ENCODE measurements around the gene HES4. TPM values are rescaled to one million over a fixed set of nuclear protein-coding genes. Genes with fewer than 3 reads are reported as not detected.

HES4 gene
- total RNA-seq, 1 donor from 2014 or later = 24.8 TPM

DNA sequence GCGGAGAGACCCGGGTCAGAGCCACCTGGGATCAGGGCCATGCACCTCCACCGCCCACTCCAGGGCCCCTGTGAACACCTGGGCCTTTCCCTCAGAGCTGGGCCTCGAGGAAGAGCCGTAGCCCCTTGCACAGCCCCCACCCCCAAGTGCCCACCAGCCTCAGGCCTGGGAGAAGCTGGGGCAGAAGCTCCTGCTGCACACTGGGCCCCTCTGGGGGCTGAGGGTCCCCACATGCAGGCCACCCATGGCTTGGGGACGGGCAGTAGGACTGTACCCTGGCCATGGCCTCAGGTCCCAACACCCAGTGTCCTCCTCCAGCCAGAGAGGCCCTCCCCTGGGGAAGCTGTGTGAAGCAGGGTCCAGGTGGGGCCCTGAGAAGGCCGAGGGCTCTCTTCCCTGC is 47.3 kb downstream of the HES4 start:
- DNase-seq (ENCODE audit: low read depth in 2 of 2) = no peak

DNA sequence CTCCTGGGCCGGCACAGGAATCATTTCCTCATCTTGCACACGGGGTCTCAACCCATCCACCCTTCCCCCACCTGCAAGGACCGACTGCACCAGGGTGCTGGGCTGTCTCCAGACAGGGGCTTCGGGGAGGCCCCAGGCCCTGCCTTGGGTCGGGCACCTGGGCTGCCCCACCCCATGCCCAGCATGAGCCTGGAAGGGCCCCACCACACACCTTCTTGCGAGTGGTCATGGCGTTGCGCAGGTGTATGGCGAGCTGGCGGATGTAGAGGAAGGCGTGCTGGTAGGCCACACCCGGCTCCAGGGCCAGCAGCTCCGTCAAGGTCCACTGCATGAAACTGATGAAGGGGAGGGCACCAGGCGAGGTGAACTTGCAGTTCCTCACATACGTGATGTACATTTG is 47.7 kb downstream of the HES4 start:
- no peak for DNase-seq (ENCODE audit: low read depth in 2 of 2)

DNA sequence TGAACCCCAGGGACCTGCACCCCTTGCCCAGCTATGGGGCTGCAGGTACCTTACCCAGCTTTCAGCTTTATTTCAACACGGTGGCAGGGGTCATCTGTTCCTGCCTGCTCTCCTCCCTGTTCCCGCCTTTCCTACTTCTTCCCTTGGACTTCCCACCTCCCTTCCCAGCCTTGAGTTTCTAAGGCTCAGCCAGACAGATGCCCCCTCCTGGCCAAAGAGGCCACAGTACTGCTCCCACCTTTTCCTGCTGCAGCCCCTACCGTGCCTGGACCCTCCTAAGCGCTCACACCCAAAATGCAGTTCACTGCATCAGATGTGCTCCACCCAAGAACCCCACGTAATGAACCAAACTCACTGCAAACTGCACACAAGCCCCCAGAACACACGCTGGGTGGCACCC is 48.5 kb downstream of the HES4 start:
- DNase-seq (ENCODE audit: low read depth in 2 of 2) = peak; percentile 21 to 33

DNA sequence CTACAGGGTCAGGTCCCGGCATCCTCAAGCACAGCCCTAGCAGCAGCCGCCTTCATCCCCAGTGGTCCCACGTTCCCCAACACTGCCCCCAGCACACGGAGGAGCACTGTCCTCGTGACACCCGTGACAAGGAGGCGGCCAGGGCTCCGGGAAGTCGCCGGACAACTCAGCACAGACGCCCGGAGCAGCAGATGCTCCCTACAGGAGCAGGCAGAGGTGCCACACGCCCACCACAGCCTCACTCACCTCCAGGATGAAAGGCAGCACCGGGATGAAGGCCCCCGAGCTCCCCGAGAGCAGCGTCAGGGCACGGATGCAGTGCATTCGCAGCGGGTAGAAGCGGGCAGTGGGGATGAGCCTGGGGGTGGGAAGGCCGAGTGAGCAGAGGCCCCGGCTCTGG is 49.0 kb downstream of the HES4 start:
- no peak for DNase-seq (ENCODE audit: low read depth in 2 of 2)

DNA sequence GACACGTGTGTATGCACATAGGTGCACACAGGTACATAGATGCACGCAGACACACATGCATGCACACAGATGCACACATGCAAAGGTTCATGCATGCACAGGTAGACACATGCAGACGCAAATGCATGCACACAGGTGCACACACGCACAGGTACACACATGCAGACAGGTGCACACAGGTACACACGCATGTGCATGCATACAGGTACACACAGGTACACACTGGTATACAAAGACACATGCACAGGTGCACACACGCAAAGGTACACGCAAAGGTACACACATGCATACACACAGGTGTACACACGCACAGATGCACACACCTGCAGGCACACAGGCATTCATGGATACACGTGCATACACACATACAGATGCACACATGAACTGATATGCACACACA is 49.6 kb downstream of the HES4 start:
- DNase-seq (ENCODE audit: low read depth in 2 of 2) = no peak

Other genes with a start within 250 kb of the HES4 start
- gene SAMD11, start 76.2 kb downstream of the HES4 start, total RNA-seq = not detected in 2 replicates
- gene NOC2L, start 40.8 kb downstream of the HES4 start, total RNA-seq = 51.4 and 58.3 TPM in 2 replicates
- 2.2 and 3.6 TPM in 2 replicates for gene KLHL17, start 39.5 kb downstream of the HES4 start, total RNA-seq
- under 0.01 and 0.22 TPM in 2 replicates for gene PLEKHN1, start 33.6 kb downstream of the HES4 start, total RNA-seq
- gene PERM1, start 18.0 kb downstream of the HES4 start, total RNA-seq = not detected in 2 replicates
- gene ISG15, start 13.4 kb upstream of the HES4 start, total RNA-seq = 109 TPM in 2 replicates
- gene AGRN, start 20.0 kb upstream of the HES4 start, total RNA-seq = 35.7 and 53.8 TPM in 2 replicates
- gene RNF223, start 74.2 kb upstream of the HES4 start, total RNA-seq = not detected in 2 replicates
- gene C1orf159, start 116.0 kb upstream of the HES4 start, total RNA-seq = 4.8 and 5.2 TPM in 2 replicates
- gene TTLL10, start 173.8 kb upstream of the HES4 start, total RNA-seq = not detected in 2 replicates
- 0.22 and 0.60 TPM in 2 replicates for gene TNFRSF18, start 206.5 kb upstream of the HES4 start, total RNA-seq
- 1.5 and 4.2 TPM in 2 replicates for gene TNFRSF4, start 214.1 kb upstream of the HES4 start, total RNA-seq
- 59.3 and 93.5 TPM in 2 replicates for gene SDF4, start 231.9 kb upstream of the HES4 start, total RNA-seq
- gene B3GALT6, start 232.1 kb upstream of the HES4 start, total RNA-seq = 14.8 and 30.4 TPM in 2 replicates
- 0.20 and 0.22 TPM in 2 replicates for gene C1QTNF12, start 246.6 kb upstream of the HES4 start, total RNA-seq